HS-27A (cell line): ENCODE measurements around the gene CCDC102B.
"Not testable (repeated sequence)": the region's sequence is repeated elsewhere in the genome, so short reads cannot be mapped to it uniquely, and the experiment has no call there.

Experiments
- DNase-seq: peaks from one replicate; pipeline ENCODE4 v3.0.0-alpha.2; 2012; ENCODE audit warnings: low read depth, missing footprints

The CCDC102B gene

DNA sequence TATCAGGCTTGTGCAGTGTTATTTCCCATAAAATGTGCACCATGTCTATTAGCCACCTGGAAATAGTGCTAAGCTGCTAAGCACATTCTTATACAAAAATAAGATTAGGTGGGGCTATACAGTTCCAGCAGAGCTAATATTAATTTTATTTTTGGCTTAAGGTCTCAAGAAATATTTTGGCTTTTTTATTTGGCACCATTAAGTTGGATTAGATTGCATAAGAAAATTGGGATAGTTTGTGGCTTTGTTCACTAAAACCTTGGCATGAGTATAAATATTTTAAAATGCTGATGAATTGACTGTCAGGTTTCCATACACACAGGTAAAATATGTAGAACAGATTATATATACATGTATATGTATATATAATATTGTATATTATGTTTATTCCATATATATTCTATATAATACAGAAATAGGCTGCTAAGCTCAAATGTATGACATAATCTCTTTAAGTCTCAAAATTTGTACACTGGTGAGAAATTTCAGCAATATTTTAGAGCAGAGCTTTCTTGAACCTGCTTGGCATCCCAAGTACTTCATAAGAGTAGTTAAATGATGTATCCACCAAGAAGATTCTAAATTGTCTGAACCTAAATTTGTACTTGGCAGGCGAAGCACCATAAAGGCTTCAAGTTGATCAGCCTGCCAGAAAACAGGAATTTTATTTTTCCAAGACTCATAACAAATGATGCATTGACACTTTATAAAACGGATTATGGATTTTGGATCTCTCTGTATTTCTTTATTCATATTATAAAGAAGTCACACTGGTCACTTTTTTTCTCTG, 32.6 kb downstream of the CCDC102B start:
- no peak for DNase-seq

GRCh38 chr18:68833756-68834155, 35.9 kb downstream of the CCDC102B start:
- DNase-seq = no peak

DNA sequence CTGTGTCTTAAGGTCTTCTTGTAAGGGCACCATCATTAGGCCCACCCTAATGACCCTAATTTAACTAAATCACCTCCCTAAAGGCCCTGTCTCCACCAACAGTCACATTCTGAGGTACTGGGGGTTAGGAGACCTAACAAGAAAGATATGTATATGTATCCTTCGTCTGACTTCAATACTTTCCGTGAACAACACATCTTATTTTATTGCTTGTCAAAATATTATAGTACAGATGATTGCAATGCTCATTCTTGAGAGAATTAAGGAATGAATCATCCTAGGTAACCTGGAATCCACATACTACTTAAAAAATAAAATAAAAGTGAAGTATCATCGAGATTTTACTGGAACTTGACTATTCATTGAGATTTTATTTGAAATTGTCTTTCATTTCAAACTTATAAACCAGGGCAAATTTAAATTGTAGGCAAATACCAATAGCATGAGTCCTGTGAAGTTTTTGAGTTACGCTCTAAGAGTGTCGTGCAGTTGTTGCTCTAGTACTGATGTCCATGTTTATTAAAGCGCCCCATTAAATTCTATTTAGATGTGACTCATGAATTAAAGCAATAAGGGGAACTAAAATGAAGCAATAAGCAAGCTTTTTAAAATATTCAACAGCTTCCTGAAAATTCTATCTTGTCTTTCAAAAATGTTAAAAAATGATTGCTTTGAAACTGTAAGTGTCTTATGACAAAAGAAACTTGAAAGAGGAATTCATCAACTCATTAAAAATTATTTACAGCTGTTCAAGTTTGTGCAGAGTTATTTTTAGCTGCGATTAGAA, 40.0 kb downstream of the CCDC102B start:
- no peak for DNase-seq

GRCh38 chr18:68839701-68840100, 41.8 kb downstream of the CCDC102B start:
- no peak for DNase-seq

- DNase-seq = peak; percentile 62
Measured at GRCh38 chr18:68840554-68841263, 42.8 kb downstream of the CCDC102B start.

GRCh38 chr18:68841301-68841700, 43.4 kb downstream of the CCDC102B start:
- DNase-seq = no peak

GRCh38 chr18:68842951-68843350, 45.1 kb downstream of the CCDC102B start:
- DNase-seq = no peak

- no peak for DNase-seq
Measured at GRCh38 chr18:68843473-68844089, 45.7 kb downstream of the CCDC102B start.

DNA sequence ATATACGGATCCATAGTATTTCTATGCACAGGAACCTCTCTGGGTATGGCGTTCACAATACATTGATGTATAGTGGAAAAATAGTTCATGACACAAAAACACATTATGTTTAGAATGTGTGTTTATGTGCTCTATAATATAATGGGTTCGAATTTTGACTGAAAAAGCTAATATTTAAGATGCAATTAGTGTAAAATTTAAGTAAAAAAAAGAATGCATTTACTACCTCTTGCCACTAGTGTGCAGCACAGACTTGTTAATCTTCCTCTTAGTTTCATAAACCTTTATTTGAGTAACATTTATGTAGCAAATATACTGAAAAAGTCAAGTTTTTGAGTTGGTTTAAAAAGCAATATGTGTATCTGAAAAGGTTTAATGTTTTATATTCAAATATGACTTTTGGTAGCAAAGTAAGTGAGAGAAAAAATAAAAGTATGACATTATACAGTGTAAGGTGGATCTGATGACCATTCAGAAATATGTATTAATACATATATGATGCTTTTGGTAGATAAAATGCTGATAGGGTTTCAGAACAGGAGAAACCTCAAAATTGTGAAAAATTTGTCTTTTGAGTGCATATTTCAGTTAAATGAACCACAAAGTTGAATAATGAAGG, 49.4 kb downstream of the CCDC102B start:
- DNase-seq = no peak

DNA sequence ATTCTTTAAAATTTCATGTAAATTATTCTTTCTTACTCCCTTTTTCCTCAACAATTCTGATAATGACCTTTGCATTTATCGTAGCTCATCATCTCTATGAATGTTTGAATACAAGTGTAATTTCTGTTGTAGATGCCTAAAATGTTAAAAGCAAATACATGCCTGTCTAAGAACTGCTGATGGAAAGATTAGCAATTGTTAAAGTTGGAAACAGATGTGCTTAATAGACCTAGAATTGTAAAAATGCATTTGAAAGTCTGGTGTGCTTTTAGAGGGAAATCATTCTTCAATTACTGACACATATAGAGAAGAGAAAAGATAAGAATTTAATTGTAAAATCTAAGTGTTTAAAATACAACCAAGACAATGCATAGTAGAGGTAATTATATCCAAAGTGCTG, 50.4 kb downstream of the CCDC102B start:
- no peak for DNase-seq

DNA sequence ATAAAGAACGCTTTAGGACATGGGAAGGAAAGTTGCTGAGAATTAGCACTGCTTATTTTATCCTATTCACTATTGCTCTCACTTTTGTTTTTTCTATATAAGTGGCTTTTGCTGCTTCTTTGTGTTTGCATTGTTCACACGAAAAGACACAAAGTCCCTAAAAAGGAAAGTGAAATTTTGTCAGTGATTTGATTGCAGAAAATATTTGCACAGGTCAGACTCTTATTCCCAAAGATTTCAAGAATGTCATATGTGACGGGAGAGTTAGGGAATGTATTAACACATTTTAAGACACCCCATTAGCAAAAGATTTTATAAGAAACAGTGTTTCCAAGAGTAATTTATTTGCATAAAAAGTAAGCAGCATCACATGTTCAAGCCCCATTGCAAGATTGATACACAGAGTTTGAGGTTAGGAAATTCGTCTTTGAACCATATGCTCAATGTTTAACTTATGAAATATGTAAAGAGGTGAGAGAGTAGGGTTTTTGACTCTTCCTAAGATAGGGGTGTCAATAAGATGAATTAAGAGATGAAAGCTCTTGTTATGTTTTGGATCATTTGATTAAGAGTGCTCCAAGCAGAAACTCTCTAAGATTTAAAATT, 57.0 kb downstream of the CCDC102B start:
- DNase-seq = no peak

DNA sequence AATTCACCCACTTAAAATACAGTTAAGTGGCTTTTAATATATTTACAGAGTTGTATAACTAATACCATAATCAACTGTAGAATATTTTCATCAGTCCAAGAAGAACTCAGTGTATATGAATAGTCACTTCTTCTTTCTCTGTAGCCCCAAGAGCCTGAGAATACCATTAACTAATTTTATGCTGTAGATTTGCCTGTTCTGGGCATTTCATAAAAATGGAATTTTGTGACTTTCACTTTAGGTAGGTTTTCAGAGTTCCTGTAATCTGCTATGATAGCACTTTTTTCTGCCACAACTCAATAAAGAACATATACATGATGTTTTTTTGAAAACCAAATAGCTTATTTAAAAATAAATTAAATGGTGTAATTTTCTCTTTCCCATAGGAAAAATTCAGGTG, 57.6 kb downstream of the CCDC102B start:
- DNase-seq = no peak

GRCh38 chr18:68861365-68861764, 63.5 kb downstream of the CCDC102B start:
- no peak for DNase-seq

GRCh38 chr18:68865021-68865420, 67.1 kb downstream of the CCDC102B start:
- no peak for DNase-seq

GRCh38 chr18:68865503-68865902, 67.6 kb downstream of the CCDC102B start:
- no peak for DNase-seq

GRCh38 chr18:68873003-68873402, 75.1 kb downstream of the CCDC102B start:
- DNase-seq = no peak

- DNase-seq = no peak
Measured at GRCh38 chr18:68874361-68874760, 76.5 kb downstream of the CCDC102B start.

GRCh38 chr18:68879947-68880346, 82.1 kb downstream of the CCDC102B start:
- DNase-seq = not testable (repeated sequence)

GRCh38 chr18:68887410-68887809, 89.5 kb downstream of the CCDC102B start:
- DNase-seq = no peak

DNA sequence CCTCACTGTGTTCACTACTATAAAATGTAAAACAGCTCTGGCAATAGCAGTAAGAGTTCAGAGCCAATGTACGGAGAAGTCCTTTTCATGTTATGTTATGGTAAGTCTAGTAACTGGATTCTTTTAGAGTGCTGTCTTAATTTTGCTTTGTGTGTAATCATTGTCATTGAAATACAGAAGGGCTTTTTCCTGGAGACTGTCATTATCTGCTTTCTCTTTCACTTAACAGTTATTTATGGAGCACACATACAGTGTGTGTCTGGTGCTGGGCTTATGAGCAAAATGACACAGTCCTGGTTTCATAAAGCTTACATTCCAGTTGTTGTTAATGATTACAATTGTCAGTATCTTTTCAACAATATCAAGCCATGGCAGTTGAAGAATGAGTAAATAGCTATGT, 95.5 kb downstream of the CCDC102B start:
- no peak for DNase-seq

GRCh38 chr18:68897286-68897685, 99.4 kb downstream of the CCDC102B start:
- no peak for DNase-seq
